IgD-negative memory B cell (primary cell): ENCODE measurements around the gene UBE3A. TPM values are rescaled to one million over a fixed set of nuclear protein-coding genes. Genes with fewer than 3 reads are reported as not detected.
"Not testable (repeated sequence)": the region's sequence is repeated elsewhere in the genome, so short reads cannot be mapped to it uniquely, and the experiment has no call there.

ENCODE experiments used
- H3K27ac Mint-ChIP-seq, 3 donors: one replicate each; pipeline ENCODE4 v1.8.0; 2020 to 2022; ENCODE audit warnings: mild to moderate bottlenecking in 3 of 3, mixed read lengths in 3 of 3, moderate library complexity in 1 of 3
- H3K27me3 Mint-ChIP-seq: one replicate; pipeline ENCODE4 v1.8.0; 2021; ENCODE audit warnings: mixed read lengths
- H3K36me3 Mint-ChIP-seq: one replicate; pipeline ENCODE4 v1.8.0; 2020; ENCODE audit warnings: mild to moderate bottlenecking, mixed read lengths
- H3K4me1 Mint-ChIP-seq, 3 donors: one replicate each; pipeline ENCODE4 v1.8.0; 2020 to 2022; ENCODE audit warnings: mixed read lengths in 3 of 3, mild to moderate bottlenecking in 1 of 3
- H3K4me3 Mint-ChIP-seq, 4 donors: one replicate each; pipeline ENCODE4 v1.8.0; 2020 to 2022; ENCODE audit warnings: mild to moderate bottlenecking in 4 of 4, mixed read lengths in 4 of 4, moderate library complexity in 3 of 4
- H3K9me3 Mint-ChIP-seq, 3 donors: one replicate each; pipeline ENCODE4 v1.8.0; 2020 to 2021; ENCODE audit warnings: mixed read lengths in 3 of 3, mild to moderate bottlenecking in 1 of 3
- polyA plus RNA-seq: library from polyadenylated mRNA; unstranded; fragments of 300-500 nt; fragmentation: Illumina TruSeq; gene quantifications from one replicate; pipeline ENCODE4 v1.2.3, GENCODE V29; 2021

UBE3A gene
- polyA plus RNA-seq, 1 donor from 2014 or later = 102 TPM

DNA sequence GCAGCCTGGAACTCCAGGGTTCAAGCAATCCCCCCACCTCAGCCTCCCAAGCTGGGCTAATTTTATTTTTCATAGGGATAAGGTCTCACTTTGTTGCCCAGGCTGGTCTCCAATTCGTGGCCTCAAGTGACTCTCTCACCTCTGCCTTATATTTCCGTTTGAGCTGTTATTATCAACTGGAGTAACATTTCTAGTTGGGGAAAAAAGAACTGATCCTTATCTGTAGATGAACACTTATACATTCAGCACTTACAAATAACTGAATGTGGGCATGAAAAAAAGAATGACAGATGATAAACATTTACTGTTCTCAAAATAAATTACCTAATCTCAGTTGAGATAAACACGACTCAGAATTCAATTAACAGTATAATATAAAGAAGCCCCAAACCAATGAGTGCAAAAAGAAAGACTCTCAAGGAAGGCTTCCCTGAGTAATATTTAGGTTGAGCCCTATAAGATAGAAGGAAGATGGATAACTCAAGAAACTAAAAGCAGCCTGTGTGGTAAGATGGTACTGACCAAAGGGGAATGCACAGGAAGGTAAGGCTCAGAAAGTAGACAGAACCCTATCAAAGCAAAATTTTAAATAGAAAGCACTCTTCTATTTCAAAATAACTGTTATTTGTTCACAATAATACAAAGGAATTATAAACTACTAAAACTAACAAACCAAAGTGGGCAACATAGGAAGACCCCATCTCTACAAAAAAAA lies 11.8 kb downstream of the UBE3A start:
- Mint-ChIP-seq H3K27me3 (no peaks in the 10 kb centered on the region), H3K27ac (no peak overlapping the region)

DNA sequence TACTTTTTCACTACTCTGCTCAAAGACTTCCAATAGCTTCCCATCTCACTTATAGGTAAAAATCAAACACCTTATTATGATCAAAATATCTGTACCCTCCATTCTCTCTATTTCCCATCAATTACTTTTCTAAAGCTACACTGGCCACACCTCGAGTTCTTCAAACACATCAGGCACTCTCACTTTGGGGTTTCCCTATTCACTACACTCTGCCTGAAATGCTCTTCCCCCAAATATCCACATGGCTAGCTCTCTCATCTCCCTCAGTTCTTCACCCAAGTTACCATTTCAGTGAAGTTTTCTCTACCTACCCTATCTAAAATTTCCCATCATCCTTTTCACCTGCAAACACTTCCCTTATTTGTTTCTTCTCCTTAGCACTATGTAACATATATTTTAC lies 14.8 kb downstream of the UBE3A start:
- Mint-ChIP-seq H3K27me3 (no peaks in the 10 kb centered on the region), H3K4me3 (peak overlapping the region in 2 of 4 donors; percentile 9 to 47), H3K36me3 (peaks cover 6% of the 10 kb centered on the region), H3K9me3 (peaks cover 0 to 6% (median under 1%) of the 10 kb centered on the region in 3 donors), H3K27ac (no peak overlapping the region), H3K4me1 (peaks cover 31 to 43% (median 39%) of the 10 kb centered on the region in 3 donors)

More for the DNA sequence above, 11.8 kb downstream of the UBE3A start:
- peak overlapping the region in 1 of 4 donors; percentile 32 for H3K4me3 Mint-ChIP-seq
- H3K36me3 Mint-ChIP-seq = peaks cover 3% of the 10 kb centered on the region
- peaks cover 32 to 45% (median 38%) of the 10 kb centered on the region in 3 donors for H3K4me1 Mint-ChIP-seq
- H3K9me3 Mint-ChIP-seq = no peaks in the 10 kb centered on the region

DNA sequence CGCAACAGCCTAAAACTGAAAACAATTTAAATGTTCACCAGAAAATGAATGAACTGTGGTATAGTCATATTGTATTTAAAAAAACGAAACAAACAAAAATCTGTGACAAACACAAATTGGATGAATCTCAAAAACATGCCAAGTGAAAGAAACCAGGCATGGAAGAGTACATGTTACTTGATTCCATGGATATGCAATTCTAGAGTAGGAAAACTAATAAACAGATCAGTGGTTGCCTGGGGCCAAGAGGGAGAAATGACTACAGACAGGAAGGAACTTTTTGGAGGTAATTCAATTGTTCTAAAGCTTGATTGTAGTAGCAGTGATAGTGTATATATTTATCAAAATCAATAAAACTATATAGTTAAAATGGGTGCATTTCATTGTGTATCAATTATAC lies 16.8 kb downstream of the UBE3A start:
- H3K27me3 Mint-ChIP-seq = no peaks in the 10 kb centered on the region
- H3K9me3 Mint-ChIP-seq = peaks cover 2 to 13% (median 3%) of the 10 kb centered on the region in 3 donors
- H3K36me3 Mint-ChIP-seq = peaks cover 11% of the 10 kb centered on the region
- H3K27ac Mint-ChIP-seq = no peak overlapping the region
- no peak overlapping the region for H3K4me3 Mint-ChIP-seq
- H3K4me1 Mint-ChIP-seq = peaks cover 27 to 48% (median 46%) of the 10 kb centered on the region in 3 donors

DNA sequence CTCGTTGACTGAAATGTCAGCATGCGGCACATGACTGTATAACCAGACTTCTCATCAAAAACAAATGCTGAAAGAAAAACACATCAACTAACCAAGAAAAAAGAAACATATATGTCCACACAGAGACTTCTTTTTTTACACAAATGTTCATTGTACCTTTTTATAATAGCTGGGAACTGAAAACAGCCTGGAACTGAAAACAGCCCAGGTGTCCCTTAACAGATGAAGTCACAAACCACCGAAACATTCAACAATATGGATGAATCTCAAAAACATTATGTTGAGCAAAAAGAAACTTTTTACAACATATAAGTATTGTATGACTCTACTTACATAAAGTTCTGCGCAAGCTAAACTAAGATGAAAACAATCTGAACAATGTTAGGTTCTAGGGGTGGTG lies 20.6 kb downstream of the UBE3A start:
- no peaks in the 10 kb centered on the region for H3K27me3 Mint-ChIP-seq
- peaks cover 3 to 13% (median 3%) of the 10 kb centered on the region in 3 donors for H3K9me3 Mint-ChIP-seq
- peaks cover 10% of the 10 kb centered on the region for H3K36me3 Mint-ChIP-seq
- no peak overlapping the region for H3K27ac Mint-ChIP-seq
- peak overlapping the region in 1 of 4 donors; percentile 25 for H3K4me3 Mint-ChIP-seq
- peaks cover 37 to 60% (median 54%) of the 10 kb centered on the region in 3 donors for H3K4me1 Mint-ChIP-seq

DNA sequence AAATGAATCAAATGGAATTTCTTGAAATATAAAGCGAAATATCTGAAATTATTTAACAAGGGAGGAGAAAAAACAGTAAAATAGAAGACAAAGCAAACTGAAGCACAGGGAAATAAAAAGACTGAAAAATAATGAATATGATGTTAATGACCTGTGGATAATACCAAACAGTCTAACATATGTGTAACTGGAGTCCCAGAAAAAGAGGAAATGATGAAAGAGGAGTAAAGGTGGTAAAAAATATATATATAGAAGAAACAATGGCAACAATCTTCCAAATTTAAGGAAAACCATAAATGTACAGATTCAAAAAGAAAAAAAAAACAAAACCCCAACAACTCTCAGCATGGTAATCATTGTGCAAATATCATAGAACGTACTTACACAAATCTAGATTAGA lies 21.2 kb downstream of the UBE3A start:
- H3K9me3 Mint-ChIP-seq = peaks cover 3 to 13% (median 3%) of the 10 kb centered on the region in 3 donors
- no peak overlapping the region for H3K27ac Mint-ChIP-seq
- H3K4me1 Mint-ChIP-seq = peaks cover 41 to 61% (median 58%) of the 10 kb centered on the region in 3 donors
- peak overlapping the region in 2 of 4 donors; percentile 6 to 25 for H3K4me3 Mint-ChIP-seq
- no peaks in the 10 kb centered on the region for H3K27me3 Mint-ChIP-seq
- H3K36me3 Mint-ChIP-seq = peaks cover 10% of the 10 kb centered on the region

DNA sequence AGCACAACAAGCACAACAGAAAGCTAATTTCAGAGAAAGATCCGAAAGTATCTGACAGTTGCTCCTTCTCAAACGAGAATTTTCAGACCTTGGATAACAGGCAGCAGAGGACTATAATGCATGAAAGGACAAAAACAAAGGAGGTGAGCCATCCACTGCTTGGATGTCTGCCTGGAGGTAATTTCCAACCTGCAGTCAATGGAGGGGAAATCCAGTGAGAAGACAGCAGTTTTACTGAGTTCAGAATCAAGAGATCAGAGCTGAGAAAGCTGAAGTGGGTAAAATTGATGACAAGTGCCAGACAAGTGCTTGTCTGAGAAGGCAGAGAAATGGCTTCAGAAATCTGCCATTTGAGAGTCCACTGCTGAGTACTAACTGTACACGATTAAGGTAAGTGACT lies 22.1 kb downstream of the UBE3A start:
- Mint-ChIP-seq H3K36me3 (peaks cover 10% of the 10 kb centered on the region), H3K27ac (no peak overlapping the region), H3K4me1 (peaks cover 40 to 62% (median 58%) of the 10 kb centered on the region in 3 donors), H3K4me3 (no peak overlapping the region), H3K27me3 (no peaks in the 10 kb centered on the region), H3K9me3 (peaks cover 3 to 13% (median 3%) of the 10 kb centered on the region in 3 donors)

DNA sequence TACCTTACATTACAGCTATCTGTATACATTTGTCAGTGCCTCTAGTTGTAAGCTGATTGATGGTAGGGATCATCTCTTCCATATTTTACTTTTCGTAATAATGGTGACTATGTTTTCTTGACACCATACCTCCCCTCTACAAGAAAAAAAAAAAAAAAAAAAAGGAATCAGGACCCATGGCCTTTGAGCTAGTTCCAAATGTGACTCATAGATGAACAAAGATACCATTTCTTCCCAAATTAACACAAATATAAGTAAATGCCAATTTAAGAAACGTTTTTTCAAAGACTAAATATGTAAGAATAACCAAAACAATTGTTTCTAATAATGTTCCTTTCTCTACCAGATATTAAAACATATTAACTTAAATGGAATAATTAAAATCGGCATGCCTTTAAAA lies 23.1 kb downstream of the UBE3A start:
- Mint-ChIP-seq H3K4me1 (peaks cover 38 to 65% (median 64%) of the 10 kb centered on the region in 3 donors), H3K4me3 (no peak overlapping the region), H3K27ac (no peak overlapping the region), H3K36me3 (peaks cover 8% of the 10 kb centered on the region), H3K9me3 (peaks cover 3 to 13% (median 3%) of the 10 kb centered on the region in 3 donors), H3K27me3 (no peaks in the 10 kb centered on the region)

DNA sequence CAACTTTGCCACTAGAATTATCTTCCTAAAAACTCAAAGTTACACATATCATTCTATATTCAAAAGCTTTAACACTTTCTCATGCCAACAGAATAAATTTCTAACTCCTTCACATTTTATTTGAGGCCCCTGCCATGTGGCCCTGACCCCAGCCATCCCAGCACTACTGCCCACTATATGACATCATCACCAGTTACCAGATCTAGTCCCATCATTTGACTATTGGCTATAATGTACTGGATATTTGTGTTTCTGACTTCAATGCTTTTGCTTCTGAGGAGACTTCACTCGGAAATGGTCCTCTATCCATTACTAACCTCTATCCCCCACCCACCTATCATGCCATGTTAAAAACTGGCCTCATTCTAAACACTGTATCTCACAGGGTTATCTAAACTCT lies 23.6 kb downstream of the UBE3A start:
- H3K27ac Mint-ChIP-seq = peak overlapping the region in 2 of 3 donors; percentile 4 to 42
- H3K4me3 Mint-ChIP-seq = peak overlapping the region in 2 of 4 donors; percentile 32 to 58
- peaks cover 3 to 10% (median 3%) of the 10 kb centered on the region in 3 donors for H3K9me3 Mint-ChIP-seq
- H3K4me1 Mint-ChIP-seq = peaks cover 43 to 69% (median 65%) of the 10 kb centered on the region in 3 donors
- no peaks in the 10 kb centered on the region for H3K27me3 Mint-ChIP-seq
- H3K36me3 Mint-ChIP-seq = peaks cover 8% of the 10 kb centered on the region

DNA sequence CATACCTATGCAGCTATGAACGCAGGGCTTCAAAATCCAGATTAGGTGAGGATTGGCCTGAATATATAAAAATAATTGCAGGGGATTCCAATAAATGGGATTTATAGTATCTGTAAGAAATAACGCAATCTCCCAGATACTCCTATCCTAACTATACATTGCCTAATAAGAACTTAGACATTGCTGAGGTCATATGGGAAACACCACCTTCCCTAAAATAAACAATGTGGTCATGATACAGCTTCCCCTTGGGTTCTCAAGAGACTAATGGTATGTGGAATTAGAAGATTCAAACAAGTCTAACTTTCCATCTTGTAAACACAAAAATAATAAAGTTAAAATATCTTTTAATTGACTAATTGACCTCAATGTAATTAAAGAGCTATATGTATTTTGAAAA lies 28.2 kb downstream of the UBE3A start:
- no peaks in the 10 kb centered on the region for H3K27me3 Mint-ChIP-seq

DNA sequence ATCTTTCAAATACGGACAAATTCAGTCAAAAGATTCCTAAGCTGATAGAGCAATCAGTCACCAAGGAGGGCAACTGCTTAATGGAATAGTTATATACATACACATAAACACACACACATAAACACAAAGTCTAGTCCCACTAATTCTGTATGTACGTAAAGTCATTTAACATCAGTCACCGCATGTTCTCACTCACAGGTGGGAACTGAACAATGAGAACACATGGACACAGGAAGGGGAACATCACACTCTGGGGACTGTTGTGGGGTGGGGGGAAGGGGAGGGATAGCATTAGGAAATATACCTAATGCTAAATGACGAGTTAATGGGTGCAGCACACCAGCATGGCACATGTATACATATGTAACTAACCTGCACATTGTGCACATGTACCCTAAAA lies 29.1 kb downstream of the UBE3A start:
- H3K27ac Mint-ChIP-seq, H3K27me3 Mint-ChIP-seq, H3K36me3 Mint-ChIP-seq, H3K9me3 Mint-ChIP-seq: not testable (repeated sequence)
- Mint-ChIP-seq H3K4me1 (peaks cover 47 to 55% (median 53%) of the 10 kb centered on the region in 3 donors), H3K4me3 (peak overlapping the region in 2 of 4 donors; percentile 47 to 82)

More for the DNA sequence above, 28.2 kb downstream of the UBE3A start:
- H3K27ac Mint-ChIP-seq = no peak overlapping the region
- peak overlapping the region in 1 of 4 donors; percentile 37 for H3K4me3 Mint-ChIP-seq
- H3K9me3 Mint-ChIP-seq = no peaks in the 10 kb centered on the region
- peaks cover 3% of the 10 kb centered on the region for H3K36me3 Mint-ChIP-seq
- H3K4me1 Mint-ChIP-seq = peaks cover 51 to 57% (median 56%) of the 10 kb centered on the region in 3 donors

DNA sequence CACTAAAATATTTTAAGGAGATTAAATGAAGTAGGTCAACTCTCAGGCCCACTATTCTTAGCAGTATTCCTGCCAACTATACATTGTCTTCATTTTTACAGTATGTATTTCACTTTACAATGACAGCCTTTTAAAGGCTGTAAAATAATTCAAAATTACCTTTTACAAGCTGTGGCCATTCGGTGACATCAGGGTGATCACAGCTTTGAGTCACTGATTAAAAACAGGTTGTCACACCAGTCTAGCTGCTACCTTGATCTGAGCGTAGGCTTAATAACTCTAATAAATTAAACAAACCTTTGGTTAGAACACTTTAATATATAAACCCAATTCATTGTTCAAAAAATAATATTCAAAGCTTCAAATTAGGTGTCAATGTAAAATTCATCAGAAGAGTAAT lies 29.9 kb downstream of the UBE3A start:
- Mint-ChIP-seq H3K4me1 (peaks cover 53 to 57% (median 54%) of the 10 kb centered on the region in 3 donors), H3K4me3 (no peak overlapping the region), H3K27ac (no peak overlapping the region), H3K27me3 (no peaks in the 10 kb centered on the region), H3K9me3 (peaks cover 0 to 7% (median 0%) of the 10 kb centered on the region in 3 donors), H3K36me3 (peaks cover 11% of the 10 kb centered on the region)

DNA sequence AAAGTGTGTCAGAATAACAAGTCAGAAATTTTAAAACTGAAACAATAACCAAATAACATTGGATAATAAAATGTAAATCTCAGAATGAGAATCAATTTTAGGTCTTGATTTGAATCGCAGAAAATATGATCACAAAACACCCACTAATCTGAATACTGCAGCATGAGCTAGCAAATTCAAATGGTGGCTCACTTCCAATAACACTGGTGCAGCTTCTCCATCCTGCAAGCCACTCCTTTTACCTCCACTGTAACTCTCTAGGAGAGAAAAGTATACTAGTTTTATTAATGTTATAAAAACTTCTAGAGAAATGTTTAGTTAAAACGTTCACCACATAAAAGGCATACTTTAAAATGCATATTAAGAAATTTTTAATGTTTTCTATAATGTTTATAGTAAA lies 30.4 kb downstream of the UBE3A start:
- Mint-ChIP-seq H3K27me3 (no peaks in the 10 kb centered on the region), H3K27ac (peak overlapping the region in 1 of 3 donors; percentile 82), H3K9me3 (peaks cover 0 to 8% (median 0%) of the 10 kb centered on the region in 3 donors), H3K36me3 (peaks cover 9% of the 10 kb centered on the region), H3K4me3 (peak overlapping the region in 1 of 4 donors; percentile 68), H3K4me1 (peaks cover 53 to 57% (median 54%) of the 10 kb centered on the region in 3 donors)

DNA sequence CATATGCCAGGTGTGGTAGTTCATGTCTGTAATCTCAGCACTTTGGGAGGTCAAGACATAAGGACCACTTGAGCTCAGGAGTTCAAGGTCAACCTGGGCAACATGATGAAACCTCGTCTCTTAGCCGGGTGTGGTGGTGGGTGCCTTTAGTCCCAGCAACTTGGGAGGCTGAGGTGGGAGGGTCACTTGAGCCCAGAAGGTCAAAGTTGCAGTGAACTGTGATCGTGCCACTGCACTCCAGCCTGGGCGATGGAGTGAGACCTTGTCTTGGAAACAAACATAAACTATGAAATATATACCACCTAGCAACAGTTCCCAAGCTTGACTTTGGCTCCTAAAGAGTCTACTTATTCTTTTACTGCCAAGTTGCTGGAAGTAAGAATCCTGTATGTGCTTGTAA lies 30.9 kb downstream of the UBE3A start:
- H3K4me1 Mint-ChIP-seq = peaks cover 52 to 53% (median 53%) of the 10 kb centered on the region in 3 donors
- H3K27ac Mint-ChIP-seq = peak overlapping the region in 1 of 3 donors; percentile 82
- H3K9me3 Mint-ChIP-seq = peaks cover 0 to 8% (median 2%) of the 10 kb centered on the region in 3 donors
- H3K4me3 Mint-ChIP-seq = peak overlapping the region in 2 of 4 donors; percentile 60 to 68
- peaks cover 9% of the 10 kb centered on the region for H3K36me3 Mint-ChIP-seq
- no peaks in the 10 kb centered on the region for H3K27me3 Mint-ChIP-seq

DNA sequence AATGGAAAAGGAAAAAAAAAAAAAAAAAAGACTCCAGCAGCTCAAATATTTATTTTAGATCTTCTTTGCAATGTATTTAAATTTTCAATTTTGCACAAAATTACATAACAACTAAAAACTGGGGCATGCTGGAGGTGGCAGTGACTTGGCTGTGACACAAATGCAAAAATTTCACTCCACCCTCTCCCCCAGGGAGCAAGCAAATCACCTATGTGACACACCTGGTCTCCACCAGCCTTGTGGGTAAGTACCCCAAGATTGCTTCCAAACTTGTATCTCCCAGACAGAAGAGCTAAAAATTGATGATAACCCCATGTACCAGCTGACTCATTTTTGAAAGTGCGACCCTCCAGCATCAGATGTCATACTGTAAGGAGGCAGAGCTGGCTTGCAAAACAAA lies 32.0 kb downstream of the UBE3A start:
- H3K36me3 Mint-ChIP-seq = peaks cover 12% of the 10 kb centered on the region
- peak overlapping the region in 3 of 4 donors; percentile 8 to 86 (median 84) for H3K4me3 Mint-ChIP-seq
- H3K27me3 Mint-ChIP-seq = no peaks in the 10 kb centered on the region
- peak overlapping the region; percentile 62 to 91 (median 82) for H3K27ac Mint-ChIP-seq
- peaks cover 0 to 11% (median 2%) of the 10 kb centered on the region in 3 donors for H3K9me3 Mint-ChIP-seq
- peaks cover 53 to 59% (median 55%) of the 10 kb centered on the region in 3 donors for H3K4me1 Mint-ChIP-seq

DNA sequence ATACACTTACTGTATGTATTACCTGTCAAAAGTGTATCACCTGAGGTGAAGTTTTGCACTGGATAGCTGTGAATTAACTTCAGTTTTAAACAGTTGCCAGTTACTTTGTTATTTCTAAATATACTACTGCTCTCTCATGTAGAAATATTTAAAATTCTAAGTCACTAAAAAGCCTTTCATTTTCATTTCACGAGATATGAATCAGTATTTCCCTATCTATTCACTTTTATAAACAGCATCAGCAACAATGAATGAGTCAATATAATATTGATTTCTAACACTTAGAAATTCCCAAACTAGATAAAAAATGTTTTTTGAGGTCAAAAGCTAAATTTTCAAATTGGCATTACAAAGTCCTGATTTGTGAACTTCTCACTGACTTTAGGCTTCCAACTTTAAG lies 32.6 kb downstream of the UBE3A start:
- Mint-ChIP-seq H3K27me3 (no peaks in the 10 kb centered on the region), H3K4me1 (peaks cover 57 to 60% (median 58%) of the 10 kb centered on the region in 3 donors), H3K4me3 (peak overlapping the region in 1 of 4 donors; percentile 84), H3K9me3 (peaks cover 0 to 11% (median 2%) of the 10 kb centered on the region in 3 donors), H3K36me3 (peaks cover 15% of the 10 kb centered on the region), H3K27ac (peak overlapping the region; percentile 62 to 91 (median 82))
